PC-9 (cell line): ENCODE measurements around the gene MEGF8.

Source experiments
- EZH2 ChIP-seq: fragments of 200-600 bp; sonication (generic); IDR thresholded peaks from 2 replicates; pipeline ENCODE4 v1.8.0; 2017; ENCODE audit warnings: antibody characterized with exemption, low read depth
- TF ChIP-seq, protein P1 (sequence below): fragments of 200-600 bp; sonication (generic); conservative IDR thresholded peaks from 2 replicates; pipeline ENCODE4 v1.6.1; 2017; ENCODE audit warnings: mixed run types, antibody characterized with exemption, mild to moderate bottlenecking, moderate library complexity

DNA sequence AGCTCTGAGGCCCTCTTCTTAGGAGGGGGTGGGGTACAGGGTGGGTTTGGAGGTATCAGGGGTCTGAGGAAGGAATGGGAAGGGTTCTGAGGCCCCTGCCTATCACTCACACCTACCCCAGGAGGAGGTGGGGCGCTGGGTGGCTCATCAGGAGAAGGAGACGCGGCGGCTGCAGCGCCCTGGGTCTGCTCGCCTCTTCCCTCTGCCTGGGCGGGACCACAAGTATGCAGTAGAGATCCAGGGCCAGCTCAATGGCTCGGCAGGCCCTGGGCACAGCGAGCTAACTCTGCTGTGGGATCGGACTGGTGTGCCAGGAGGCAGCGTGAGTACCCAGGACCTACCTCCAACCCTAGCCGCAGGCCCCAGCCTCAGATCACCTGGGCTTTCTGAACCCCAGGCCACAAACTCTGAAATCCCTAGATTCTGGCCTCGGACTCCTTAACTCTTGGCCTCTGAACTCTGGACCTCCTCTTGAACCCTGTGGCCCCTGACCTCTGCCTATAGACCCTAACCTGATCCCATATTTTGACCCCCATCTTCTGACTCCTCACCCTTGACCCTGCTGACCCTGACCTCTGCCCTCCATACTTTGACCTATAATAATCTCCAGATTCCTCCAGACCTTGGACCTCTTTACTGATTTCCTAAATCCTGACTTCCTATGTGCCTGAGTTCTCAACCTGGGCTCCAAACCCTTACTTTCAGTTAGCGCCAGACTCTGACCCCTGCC, 24.1 kb downstream of the MEGF8 start:
- TF ChIP-seq, protein P1, sequence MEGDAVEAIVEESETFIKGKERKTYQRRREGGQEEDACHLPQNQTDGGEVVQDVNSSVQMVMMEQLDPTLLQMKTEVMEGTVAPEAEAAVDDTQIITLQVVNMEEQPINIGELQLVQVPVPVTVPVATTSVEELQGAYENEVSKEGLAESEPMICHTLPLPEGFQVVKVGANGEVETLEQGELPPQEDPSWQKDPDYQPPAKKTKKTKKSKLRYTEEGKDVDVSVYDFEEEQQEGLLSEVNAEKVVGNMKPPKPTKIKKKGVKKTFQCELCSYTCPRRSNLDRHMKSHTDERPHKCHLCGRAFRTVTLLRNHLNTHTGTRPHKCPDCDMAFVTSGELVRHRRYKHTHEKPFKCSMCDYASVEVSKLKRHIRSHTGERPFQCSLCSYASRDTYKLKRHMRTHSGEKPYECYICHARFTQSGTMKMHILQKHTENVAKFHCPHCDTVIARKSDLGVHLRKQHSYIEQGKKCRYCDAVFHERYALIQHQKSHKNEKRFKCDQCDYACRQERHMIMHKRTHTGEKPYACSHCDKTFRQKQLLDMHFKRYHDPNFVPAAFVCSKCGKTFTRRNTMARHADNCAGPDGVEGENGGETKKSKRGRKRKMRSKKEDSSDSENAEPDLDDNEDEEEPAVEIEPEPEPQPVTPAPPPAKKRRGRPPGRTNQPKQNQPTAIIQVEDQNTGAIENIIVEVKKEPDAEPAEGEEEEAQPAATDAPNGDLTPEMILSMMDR, result no peak
- no peak for TF ChIP-seq EZH2
